ENCODE results near the gene ROCK2.

GRCh38 chr2:11141319-11141718 lies 203.1 kb downstream of the ROCK2 start:
- TF ChIP-seq EZH2 (IDR thresholded peaks at IDR 0.05; ENCODE audit: low read length, missing control alignments) (no peak), CTCF (conservative IDR thresholded peaks at IDR 0.05 in 1 of 2, IDR thresholded peaks at IDR 0.05 in 1 of 2; ENCODE audit: low read depth in 1 of 2, low read length in 2 of 2) (no peak)
